Panc1 (cell line): ENCODE results near the gene ACTN3. TPM values are rescaled to one million over a fixed set of nuclear protein-coding genes. Genes with fewer than 3 reads are reported as not detected.

ENCODE experiments used
- ATAC-seq: fragments of 200-7000 bp; cut with Tn5 transposase; 2 replicates; pipeline ENCODE4 v1.9.1; 2020; ENCODE audit warnings: mild to moderate bottlenecking, moderate library complexity
- BruUV-seq: library from RNA; stranded (reverse); fragments of 400-500 nt; replicated peaks from 2 replicates; lab custom pipeline; 2021; lab: Mats Ljungman, UMichigan
- CTCF ChIA-PET: fragments of 300-600 bp; sonication (Branson Sonifier 250); formaldehyde crosslinking; loops from one replicate; lab custom pipeline; 2022; ENCODE audit warnings: antibody characterized with exemption; lab: Charles Lee
- POLR2A ChIA-PET: fragments of 300-600 bp; sonication (Branson Sonifier 250); formaldehyde crosslinking; loops from one replicate; lab custom pipeline; 2022; ENCODE audit warnings: antibody characterized with exemption; lab: Charles Lee
- DNase-seq: peaks from one replicate; pipeline ENCODE4 v3.0.0-alpha.2; 2010; ENCODE audit warnings: low read depth, low spot score
- H3K27ac ChIP-seq: 2 replicates; pipeline ENCODE4 v1.5.1; 2011; ENCODE audit warnings: mild to moderate bottlenecking, low read length, inconsistent platforms
- H3K27me3 ChIP-seq: fragments of 200-500 bp; sonication (Bioruptor generic); 2 replicates; pipeline ENCODE4 v1.6.0; 2014; ENCODE audit warnings: low read length, inconsistent platforms; ENCODE audit not compliant: control insufficient read depth, insufficient read depth
- H3K36me3 ChIP-seq: fragments of 200-500 bp; sonication (Bioruptor generic); 2 replicates; pipeline ENCODE4 v1.5.1; 2014; ENCODE audit warnings: inconsistent platforms, mild to moderate bottlenecking, low read length, moderate library complexity; ENCODE audit not compliant: control insufficient read depth, insufficient read depth
- H3K4me1 ChIP-seq: 2 replicates; pipeline ENCODE4 v1.5.1; 2011; ENCODE audit warnings: inconsistent platforms, mild to moderate bottlenecking, low read length, moderate library complexity; ENCODE audit not compliant: control insufficient read depth, insufficient read depth
- H3K4me3 ChIP-seq, 2 experiments: 2 replicates each; pipeline ENCODE4 v1.5.1; 2011 to 2012; ENCODE audit warnings: low read depth in 2 of 2, low read length in 2 of 2, mild to moderate bottlenecking in 2 of 2, inconsistent platforms in 1 of 2, moderate library complexity in 1 of 2
- H3K9me3 ChIP-seq: fragments of 200-500 bp; sonication (Bioruptor generic); 2 replicates; pipeline ENCODE4 v1.5.1; 2014; ENCODE audit warnings: low read depth, mild to moderate bottlenecking, inconsistent platforms, low read length, moderate library complexity; ENCODE audit not compliant: control insufficient read depth, insufficient read depth
- CTCF ChIP-seq: fragments of 450-650 bp; IDR thresholded peaks from 2 replicates; pipeline ENCODE4 v1.5.1; 2017; ENCODE audit warnings: mild to moderate bottlenecking
- POLR2AphosphoS5 ChIP-seq: IDR thresholded peaks from 2 replicates; pipeline ENCODE4 v1.6.1; 2012; ENCODE audit warnings: mild to moderate bottlenecking, low read depth, low read length, moderate library complexity
- REST ChIP-seq, 2 experiments: IDR thresholded peaks; 2 replicates each; pipeline ENCODE4 v1.6.1; 2011 to 2012; ENCODE audit warnings: low read depth in 2 of 2, control low read depth in 1 of 2, low read length in 1 of 2, mild to moderate bottlenecking in 1 of 2, moderate library complexity in 1 of 2; ENCODE audit not compliant: insufficient read depth in 1 of 2
- SIN3A ChIP-seq: IDR thresholded peaks from 2 replicates; pipeline ENCODE4 v1.6.1; 2012; ENCODE audit warnings: low read depth, mild to moderate bottlenecking, low read length, moderate library complexity, borderline replicate concordance; ENCODE audit not compliant: insufficient read depth
- TCF7L2 ChIP-seq: IDR thresholded peaks from 2 replicates; pipeline ENCODE4 v1.6.1; 2011; ENCODE audit warnings: mild to moderate bottlenecking, low read depth, low read length, inconsistent platforms
- in situ Hi-C: cut with HindIII; loops from 2 replicates; pipeline ENCODE4 v1.10.0; 2016; ENCODE audit warnings: low sequenced_read_pairs, low pct_unique_long_range_greater_than_20kb
- intact Hi-C: fragments of 100-400 bp; cut with micrococcal nuclease; formaldehyde crosslinking; loops from one replicate; pipeline ENCODE4 v1.10.0; 2022; ENCODE audit not compliant: unreplicated experiment
- total RNA-seq: library from RNA; stranded (reverse); gene quantifications from one replicate; pipeline ENCODE4 v1.2.1, GENCODE V29; 2021; ENCODE audit not compliant: unreplicated experiment

The ACTN3 gene
- total RNA-seq, 1 experiment from 2014 or later: 0.13 TPM

GRCh38 chr11:66557733-66558326, 11.1 kb downstream of the ACTN3 start:
- Histone ChIP-seq H3K4me3 (no peak overlapping the region), H3K4me1 (no peaks in the 10 kb centered on the region), H3K27ac (no peak overlapping the region), H3K27me3 (no peaks in the 10 kb centered on the region; the same call in 1 of the 2 replicates), H3K9me3 (no peaks in the 10 kb centered on the region), H3K36me3 (no peaks in the 10 kb centered on the region)
- ATAC-seq (no peak), DNase-seq (no peak)
- POLR2A ChIA-PET: no interaction called here
- CTCF ChIA-PET: no interaction called here
- in situ Hi-C loops (no loop called here), intact Hi-C loops (no loop called here)
- no TSS peak for BruUV-seq
- no peak for TF ChIP-seq TCF7L2
- TF ChIP-seq CTCF: no peak
- TF ChIP-seq REST (IDR thresholded peaks at IDR 0.05; ENCODE audit: insufficient read depth in 1 of 2, low read depth in 2 of 2, low read length in 1 of 2): no peak
- TF ChIP-seq POLR2AphosphoS5: no peak
- no peak for TF ChIP-seq SIN3A

- Histone ChIP-seq H3K27me3 (no peaks in the 10 kb centered on the region; the same call in 1 of the 2 replicates), H3K4me1 (no peaks in the 10 kb centered on the region), H3K27ac (no peak overlapping the region), H3K4me3 (no peak overlapping the region; a peak in 1 of 4 replicates), H3K9me3 (no peaks in the 10 kb centered on the region), H3K36me3 (no peaks in the 10 kb centered on the region)
- ATAC-seq: peak; percentile 27; the same call in 1 of the 2 replicates
- ChIA-PET CTCF (no interaction called here), POLR2A (no interaction called here)
- in situ Hi-C loops: no loop called here
- DNase-seq: no peak
- intact Hi-C loops: no loop called here
- TF ChIP-seq TCF7L2 (no peak), CTCF (no peak), REST (IDR thresholded peaks at IDR 0.05; ENCODE audit: insufficient read depth in 1 of 2, low read depth in 2 of 2, low read length in 1 of 2) (no peak), SIN3A (no peak), POLR2AphosphoS5 (no peak)
- no TSS peak for BruUV-seq
These were observed 12.6 kb downstream of the ACTN3 start for GRCh38 chr11:66559142-66559865.
